GM12874 (cell line): Measurements from ENCODE around the gene ANKRD11.

ENCODE experiments used
- TF ChIP-seq, protein P1 (sequence below): IDR thresholded peaks from 2 replicates; pipeline ENCODE4 v1.5.1; 2011; ENCODE audit warnings: low read depth, mild to moderate bottlenecking, control low read depth, low read length, moderate library complexity; ENCODE audit not compliant: insufficient read depth

The ANKRD11 gene

DNA sequence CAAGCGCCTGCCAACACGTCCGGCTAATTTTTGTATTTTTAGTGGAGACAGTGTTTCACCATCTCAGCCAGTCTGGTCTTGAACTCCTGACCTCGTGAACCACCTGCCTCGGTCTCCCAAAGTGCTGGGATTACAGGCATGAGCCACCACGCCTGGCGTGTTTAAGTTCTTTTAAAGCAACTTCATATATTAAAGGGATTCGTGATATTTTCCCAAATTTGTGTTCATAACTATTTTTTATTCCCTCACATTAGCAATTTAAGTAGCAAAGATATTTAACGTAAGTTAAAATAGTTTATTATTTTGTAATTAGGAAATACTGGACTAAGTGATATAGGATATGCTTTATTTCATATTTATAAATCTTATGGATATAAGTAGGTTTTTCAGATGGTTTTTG lies 22.1 kb upstream of the ANKRD11 start:
- TF ChIP-seq, protein P1, sequence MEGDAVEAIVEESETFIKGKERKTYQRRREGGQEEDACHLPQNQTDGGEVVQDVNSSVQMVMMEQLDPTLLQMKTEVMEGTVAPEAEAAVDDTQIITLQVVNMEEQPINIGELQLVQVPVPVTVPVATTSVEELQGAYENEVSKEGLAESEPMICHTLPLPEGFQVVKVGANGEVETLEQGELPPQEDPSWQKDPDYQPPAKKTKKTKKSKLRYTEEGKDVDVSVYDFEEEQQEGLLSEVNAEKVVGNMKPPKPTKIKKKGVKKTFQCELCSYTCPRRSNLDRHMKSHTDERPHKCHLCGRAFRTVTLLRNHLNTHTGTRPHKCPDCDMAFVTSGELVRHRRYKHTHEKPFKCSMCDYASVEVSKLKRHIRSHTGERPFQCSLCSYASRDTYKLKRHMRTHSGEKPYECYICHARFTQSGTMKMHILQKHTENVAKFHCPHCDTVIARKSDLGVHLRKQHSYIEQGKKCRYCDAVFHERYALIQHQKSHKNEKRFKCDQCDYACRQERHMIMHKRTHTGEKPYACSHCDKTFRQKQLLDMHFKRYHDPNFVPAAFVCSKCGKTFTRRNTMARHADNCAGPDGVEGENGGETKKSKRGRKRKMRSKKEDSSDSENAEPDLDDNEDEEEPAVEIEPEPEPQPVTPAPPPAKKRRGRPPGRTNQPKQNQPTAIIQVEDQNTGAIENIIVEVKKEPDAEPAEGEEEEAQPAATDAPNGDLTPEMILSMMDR, result no peak

DNA sequence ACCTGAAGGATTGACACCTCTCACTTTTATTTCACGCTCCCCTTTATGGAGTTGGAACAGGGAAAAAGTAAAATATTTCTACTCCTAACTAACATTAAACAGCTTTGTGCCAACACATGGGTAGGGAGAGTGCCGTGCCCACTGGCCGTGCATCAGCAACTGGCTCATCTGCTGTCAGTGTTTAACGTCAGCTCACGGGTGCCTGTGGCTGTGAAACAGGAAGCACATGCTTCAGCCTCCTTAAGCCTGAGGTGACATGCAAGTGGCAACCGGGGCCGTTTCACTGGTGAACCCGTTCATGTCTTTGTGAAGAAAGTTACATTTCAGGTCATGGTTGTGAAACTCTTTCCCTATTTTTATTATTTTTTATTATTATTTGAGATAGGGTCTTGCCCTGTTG lies 21.0 kb upstream of the ANKRD11 start:
- TF ChIP-seq, protein P1, result no peak

DNA sequence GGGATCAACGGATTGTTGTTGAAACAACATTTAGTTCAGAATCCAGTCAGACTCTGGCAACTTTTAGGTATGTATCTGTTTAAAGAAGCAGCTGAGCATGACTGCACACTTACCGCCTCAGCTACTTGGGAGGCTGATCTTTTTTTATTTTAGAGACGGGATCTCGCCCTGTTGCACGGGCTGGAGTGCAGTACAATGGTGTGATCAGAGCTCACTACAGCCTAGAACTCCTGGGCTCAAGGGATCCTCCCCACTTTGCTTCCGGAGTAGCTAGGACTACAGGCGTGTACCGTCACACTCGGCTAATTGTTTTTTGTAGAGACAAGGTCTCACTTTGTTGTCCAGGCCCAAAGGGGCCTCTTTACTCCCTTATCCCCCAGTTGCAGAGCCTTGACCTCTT lies 20.2 kb upstream of the ANKRD11 start:
- TF ChIP-seq, protein P1, result no peak

DNA sequence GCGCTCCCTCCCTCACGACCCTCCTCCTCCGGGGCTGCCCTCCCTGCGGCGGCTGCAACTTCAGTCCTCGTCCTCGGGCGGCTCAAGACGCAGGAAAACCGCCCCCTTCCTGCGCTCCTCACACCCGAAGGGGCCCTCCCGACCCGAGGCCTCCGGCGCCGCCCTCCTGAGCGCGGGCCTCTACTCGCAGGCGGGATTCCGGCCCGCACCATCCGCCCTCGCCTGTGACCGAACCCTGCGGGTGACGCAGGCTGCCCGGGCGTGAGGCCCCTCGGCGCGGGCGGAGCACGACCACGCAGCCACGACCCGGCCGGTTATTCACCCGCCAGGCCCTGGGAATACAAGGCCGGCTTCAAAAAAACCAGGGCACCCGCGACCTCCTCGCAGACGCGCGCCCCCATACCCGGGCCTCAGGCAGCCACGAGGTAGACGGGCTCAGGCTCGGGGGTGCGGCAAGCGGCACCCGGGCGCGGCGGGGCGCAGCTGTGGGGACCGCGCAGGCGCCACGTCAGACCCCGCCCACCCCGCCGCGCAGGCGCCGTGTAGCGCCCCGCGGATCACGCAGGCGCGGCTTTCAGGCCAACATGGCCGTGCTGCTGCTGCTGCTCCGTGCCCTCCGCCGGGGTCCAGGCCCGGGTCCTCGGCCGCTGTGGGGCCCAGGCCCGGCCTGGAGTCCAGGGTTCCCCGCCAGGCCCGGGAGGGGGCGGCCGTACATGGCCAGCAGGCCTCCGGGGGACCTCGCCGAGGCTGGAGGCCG lies 17.7 kb upstream of the ANKRD11 start, which contains the start of gene SPG7:
Gene SPG7, plus strand, starts transcription at position 570 of the 757 bp plus-strand sequence. Its CDS starts 15 bp downstream, at position 585.
- TF ChIP-seq, protein P1, result no peak

DNA sequence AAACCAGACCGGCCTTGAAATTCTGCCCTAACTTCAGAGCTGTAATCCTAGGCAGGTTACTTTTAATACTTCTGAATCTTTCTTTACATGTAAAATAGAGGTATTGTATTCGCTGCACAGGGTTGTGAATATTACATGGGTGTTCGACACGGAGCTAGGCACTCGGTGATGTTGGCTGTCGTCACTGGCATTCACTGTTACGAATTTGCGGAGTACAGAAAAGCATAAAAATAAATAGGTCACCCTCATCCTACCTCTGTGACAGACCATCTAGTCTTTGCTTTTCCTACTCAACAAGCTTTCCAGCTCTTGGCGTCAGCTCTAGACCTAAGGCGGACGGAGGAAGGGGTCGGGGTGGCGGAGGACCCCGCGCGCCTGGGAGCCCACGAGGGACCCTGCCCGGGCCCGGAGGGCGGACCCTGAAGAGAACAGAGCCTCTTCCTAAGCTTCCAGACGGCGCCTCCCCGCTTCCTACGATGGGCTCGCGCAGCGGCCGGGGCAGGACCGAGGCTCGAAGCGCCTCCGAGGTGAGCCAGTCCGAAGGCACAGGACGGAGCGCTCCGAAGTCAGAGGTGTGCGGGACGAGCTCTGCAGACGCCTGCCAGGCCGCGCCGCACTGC lies 17.0 kb upstream of the ANKRD11 start:
- TF ChIP-seq, protein P1, result no peak

DNA sequence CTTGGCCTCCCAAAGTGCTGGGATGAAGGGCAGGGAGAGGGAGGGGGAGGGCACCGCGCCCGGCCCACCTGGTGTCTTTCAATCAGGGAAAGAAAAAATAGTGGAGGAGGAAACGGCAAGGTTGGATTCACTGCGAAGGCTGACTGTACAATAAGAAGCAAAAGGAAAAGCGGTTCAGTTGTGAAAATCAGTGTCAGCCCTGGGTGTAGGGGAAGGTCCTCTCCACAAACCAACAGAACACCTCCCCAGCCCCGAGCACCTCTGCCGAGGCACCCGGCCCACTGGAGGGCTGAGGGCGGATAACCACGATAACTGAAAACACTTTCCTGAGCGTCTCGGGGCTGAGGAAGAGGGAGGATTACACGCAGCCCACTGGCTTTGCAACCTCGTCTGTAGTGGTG lies 16.4 kb upstream of the ANKRD11 start:
- TF ChIP-seq, protein P1, result no peak

DNA sequence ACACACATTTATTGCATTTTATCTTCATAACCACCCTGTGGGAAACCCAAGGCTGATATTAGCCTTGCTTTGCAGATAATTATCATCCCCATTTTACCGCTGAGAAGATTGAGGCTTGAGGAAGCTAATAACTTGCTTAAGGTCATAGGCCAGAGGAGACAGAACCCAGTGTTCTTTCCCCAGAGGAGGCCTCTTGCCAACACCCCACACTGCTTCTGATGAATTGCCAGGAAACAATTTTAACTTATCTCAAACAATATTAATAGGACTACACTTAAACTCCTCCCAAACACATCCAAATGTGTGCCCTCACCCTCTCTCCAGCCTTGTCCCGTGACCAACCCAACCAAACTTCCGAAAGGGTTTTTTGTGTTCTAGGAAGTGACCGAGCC lies 15.7 kb upstream of the ANKRD11 start:
- TF ChIP-seq, protein P1, result no peak
